ENCODE results near the gene AK8. TPM values are rescaled to one million over a fixed set of nuclear protein-coding genes. Genes with fewer than 3 reads are reported as not detected.

AK8 gene
- total RNA-seq, 1 experiment from 2014 or later: 2.5 TPM

Other genes starting within 250 kb of the AK8 start
- 25.8 TPM for gene DDX31, start 208.3 kb downstream of the AK8 start, total RNA-seq (2021; ENCODE audit: unreplicated experiment)
- gene GTF3C4, start 207.8 kb downstream of the AK8 start, total RNA-seq (2021; ENCODE audit: unreplicated experiment): 26.4 TPM
- 8.0 TPM for gene SPACA9, start 614 bp upstream of the AK8 start, total RNA-seq (2021; ENCODE audit: unreplicated experiment)
- gene TSC1, start 66.3 kb upstream of the AK8 start, total RNA-seq (2021; ENCODE audit: unreplicated experiment): 34.5 TPM
- gene GFI1B, start 100.4 kb upstream of the AK8 start, total RNA-seq (2021; ENCODE audit: unreplicated experiment): 0.20 TPM
- 95.1 TPM for gene GTF3C5, start 152.7 kb upstream of the AK8 start, total RNA-seq (2021; ENCODE audit: unreplicated experiment)
- 6.9 TPM for gene CEL, start 183.7 kb upstream of the AK8 start, total RNA-seq (2021; ENCODE audit: unreplicated experiment)
- gene RALGDS, start 243.0 kb upstream of the AK8 start, total RNA-seq (2021; ENCODE audit: unreplicated experiment): 36.1 TPM